HFFc6 (cell line): ENCODE measurements around the gene ERCC3. TPM values are rescaled to one million over a fixed set of nuclear protein-coding genes. Genes with fewer than 3 reads are reported as not detected.
A peak's percentile ranks its signal among the peaks of the same experiment; 100 is the strongest.

Source experiments
- DNase-seq: peaks from one replicate; pipeline ENCODE4 v3.0.0-alpha.2; 2018
- H3K27ac Mint-ChIP-seq: 2 replicates; pipeline ENCODE4 v1.8.0; 2020; ENCODE audit warnings: mild to moderate bottlenecking, mixed read lengths
- H3K27me3 Mint-ChIP-seq: 2 replicates; pipeline ENCODE4 v1.8.0; 2021; ENCODE audit warnings: mild to moderate bottlenecking, moderate library complexity, mixed read lengths; ENCODE audit not compliant: insufficient read depth
- H3K36me3 Mint-ChIP-seq: 2 replicates; pipeline ENCODE4 v1.8.0; 2021; ENCODE audit warnings: low read depth, mixed read lengths
- H3K4me1 Mint-ChIP-seq: 2 replicates; pipeline ENCODE4 v1.8.0; 2020; ENCODE audit warnings: low read depth, mixed read lengths
- H3K4me3 Mint-ChIP-seq: 2 replicates; pipeline ENCODE4 v1.8.0; 2020; ENCODE audit warnings: mild to moderate bottlenecking, moderate library complexity, mixed read lengths
- H3K9me3 Mint-ChIP-seq: 2 replicates; pipeline ENCODE4 v1.8.0; 2020; ENCODE audit warnings: mild to moderate bottlenecking, mixed read lengths
- total RNA-seq, 6 experiments: library from RNA; stranded (reverse); fragmentation: NEBNext Ultra II Directional; extraction: Animal tissue kit (Norgen Biotek cat#: 25700); gene quantifications; 2 replicates in 1 of 6; 3 replicates in 5 of 6; pipeline ENCODE4 v1.2.3, GENCODE V29; 2021
- TF ChIP-seq, protein P1 (sequence below): fragments of 200-600 bp; sonication (generic); IDR thresholded peaks from 2 replicates; pipeline ENCODE4 v1.5.0; 2021; ENCODE audit warnings: antibody characterized with exemption, mild to moderate bottlenecking

The ERCC3 gene
- total RNA-seq, 6 experiments from 2014 or later, result 33.0 to 38.5 (median 36.3) TPM

- Mint-ChIP-seq H3K27me3 (peaks cover 1% of the 10 kb centered on the region), H3K9me3 (no peaks in the 10 kb centered on the region), H3K4me1 (no peaks in the 10 kb centered on the region), H3K27ac (no peak overlapping the region), H3K4me3 (no peak overlapping the region), H3K36me3 (0 out of 2 replicates have a peak, but pooled peaks cover 4% of the 10 kb centered on the region)
- TF ChIP-seq, protein P1, sequence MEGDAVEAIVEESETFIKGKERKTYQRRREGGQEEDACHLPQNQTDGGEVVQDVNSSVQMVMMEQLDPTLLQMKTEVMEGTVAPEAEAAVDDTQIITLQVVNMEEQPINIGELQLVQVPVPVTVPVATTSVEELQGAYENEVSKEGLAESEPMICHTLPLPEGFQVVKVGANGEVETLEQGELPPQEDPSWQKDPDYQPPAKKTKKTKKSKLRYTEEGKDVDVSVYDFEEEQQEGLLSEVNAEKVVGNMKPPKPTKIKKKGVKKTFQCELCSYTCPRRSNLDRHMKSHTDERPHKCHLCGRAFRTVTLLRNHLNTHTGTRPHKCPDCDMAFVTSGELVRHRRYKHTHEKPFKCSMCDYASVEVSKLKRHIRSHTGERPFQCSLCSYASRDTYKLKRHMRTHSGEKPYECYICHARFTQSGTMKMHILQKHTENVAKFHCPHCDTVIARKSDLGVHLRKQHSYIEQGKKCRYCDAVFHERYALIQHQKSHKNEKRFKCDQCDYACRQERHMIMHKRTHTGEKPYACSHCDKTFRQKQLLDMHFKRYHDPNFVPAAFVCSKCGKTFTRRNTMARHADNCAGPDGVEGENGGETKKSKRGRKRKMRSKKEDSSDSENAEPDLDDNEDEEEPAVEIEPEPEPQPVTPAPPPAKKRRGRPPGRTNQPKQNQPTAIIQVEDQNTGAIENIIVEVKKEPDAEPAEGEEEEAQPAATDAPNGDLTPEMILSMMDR, result no peak
- no peak for DNase-seq
These were observed 12.1 kb upstream of the ERCC3 start for GRCh38 chr2:127305990-127306585.

- Mint-ChIP-seq H3K27ac (no peak overlapping the region; the same call in 1 of the 2 replicates), H3K4me3 (no peak overlapping the region)
These were observed 8.2 kb upstream of the ERCC3 start for GRCh38 chr2:127302168-127302567.

GRCh38 chr2:127293386-127293747 lies 577 bp downstream of the ERCC3 start:
- Mint-ChIP-seq H3K27me3 (peaks cover 4% of the 10 kb centered on the region), H3K4me3 (peak overlapping the region; percentile 100), H3K36me3 (peaks cover 47% of the 10 kb centered on the region), H3K4me1 (peaks cover 27% of the 10 kb centered on the region), H3K27ac (peak overlapping the region; percentile 98), H3K9me3 (no peaks in the 10 kb centered on the region)
- DNase-seq, result no peak
- TF ChIP-seq, protein P1, result no peak

More at GRCh38 chr2:127302168-127302567, 8.2 kb upstream of the ERCC3 start:
- Mint-ChIP-seq H3K36me3 (no peaks in the 10 kb centered on the region), H3K4me1 (no peaks in the 10 kb centered on the region), H3K27me3 (peaks cover 1% of the 10 kb centered on the region; the same call in 1 of the 2 replicates), H3K9me3 (no peaks in the 10 kb centered on the region)
- no peak for DNase-seq
- TF ChIP-seq, protein P1, result no peak

- Mint-ChIP-seq H3K4me1 (peaks cover 10% of the 10 kb centered on the region), H3K36me3 (peaks cover 67% of the 10 kb centered on the region), H3K27ac (no peak overlapping the region), H3K4me3 (no peak overlapping the region), H3K9me3 (no peaks in the 10 kb centered on the region), H3K27me3 (no peaks in the 10 kb centered on the region; the same call in 1 of the 2 replicates)
- no peak for DNase-seq
- TF ChIP-seq, protein P1, result no peak
These were observed 5.7 kb downstream of the ERCC3 start for GRCh38 chr2:127288274-127288673.

DNA sequence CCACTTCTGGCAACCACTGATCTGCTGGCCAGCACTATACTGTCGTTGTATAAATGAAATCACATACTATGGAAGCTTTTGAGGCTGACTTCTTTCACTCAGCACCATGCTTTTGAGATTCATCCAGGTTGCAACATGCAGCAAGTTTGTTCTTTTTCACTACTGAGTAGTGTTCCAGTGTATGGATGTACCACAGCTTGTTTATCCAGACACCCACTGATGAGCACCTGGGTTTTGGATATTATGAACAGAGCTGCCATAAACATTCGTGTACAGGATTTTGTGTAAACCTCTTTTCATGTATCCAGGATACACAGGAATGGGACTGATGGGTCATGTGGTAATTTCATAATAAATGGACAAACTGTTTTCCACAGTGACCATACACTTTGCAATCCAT lies 10.7 kb downstream of the ERCC3 start:
- Mint-ChIP-seq H3K27me3 (no peaks in the 10 kb centered on the region; the same call in 1 of the 2 replicates), H3K4me3 (no peak overlapping the region), H3K27ac (no peak overlapping the region), H3K4me1 (peaks cover 10% of the 10 kb centered on the region; the same call in 1 of the 2 replicates), H3K36me3 (peaks cover 48% of the 10 kb centered on the region), H3K9me3 (no peaks in the 10 kb centered on the region)
- no peak for DNase-seq
- TF ChIP-seq, protein P1, result no peak
